ENCODE measurements around the gene ATG7.

- TF ChIP-seq, protein P1, sequence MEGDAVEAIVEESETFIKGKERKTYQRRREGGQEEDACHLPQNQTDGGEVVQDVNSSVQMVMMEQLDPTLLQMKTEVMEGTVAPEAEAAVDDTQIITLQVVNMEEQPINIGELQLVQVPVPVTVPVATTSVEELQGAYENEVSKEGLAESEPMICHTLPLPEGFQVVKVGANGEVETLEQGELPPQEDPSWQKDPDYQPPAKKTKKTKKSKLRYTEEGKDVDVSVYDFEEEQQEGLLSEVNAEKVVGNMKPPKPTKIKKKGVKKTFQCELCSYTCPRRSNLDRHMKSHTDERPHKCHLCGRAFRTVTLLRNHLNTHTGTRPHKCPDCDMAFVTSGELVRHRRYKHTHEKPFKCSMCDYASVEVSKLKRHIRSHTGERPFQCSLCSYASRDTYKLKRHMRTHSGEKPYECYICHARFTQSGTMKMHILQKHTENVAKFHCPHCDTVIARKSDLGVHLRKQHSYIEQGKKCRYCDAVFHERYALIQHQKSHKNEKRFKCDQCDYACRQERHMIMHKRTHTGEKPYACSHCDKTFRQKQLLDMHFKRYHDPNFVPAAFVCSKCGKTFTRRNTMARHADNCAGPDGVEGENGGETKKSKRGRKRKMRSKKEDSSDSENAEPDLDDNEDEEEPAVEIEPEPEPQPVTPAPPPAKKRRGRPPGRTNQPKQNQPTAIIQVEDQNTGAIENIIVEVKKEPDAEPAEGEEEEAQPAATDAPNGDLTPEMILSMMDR (IDR thresholded peaks at IDR 0.05), result no peak
- TF ChIP-seq POLR2A (IDR thresholded peaks at IDR 0.05), result no peak
Measured at GRCh38 chr3:11434017-11434526, 161.9 kb downstream of the ATG7 start.
